ENCODE results near the gene EID1.
"Not testable (repeated sequence)": the region's sequence is repeated elsewhere in the genome, so short reads cannot be mapped to it uniquely, and the experiment has no call there.

EID1 gene, protein sequence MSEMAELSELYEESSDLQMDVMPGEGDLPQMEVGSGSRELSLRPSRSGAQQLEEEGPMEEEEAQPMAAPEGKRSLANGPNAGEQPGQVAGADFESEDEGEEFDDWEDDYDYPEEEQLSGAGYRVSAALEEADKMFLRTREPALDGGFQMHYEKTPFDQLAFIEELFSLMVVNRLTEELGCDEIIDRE

DNA sequence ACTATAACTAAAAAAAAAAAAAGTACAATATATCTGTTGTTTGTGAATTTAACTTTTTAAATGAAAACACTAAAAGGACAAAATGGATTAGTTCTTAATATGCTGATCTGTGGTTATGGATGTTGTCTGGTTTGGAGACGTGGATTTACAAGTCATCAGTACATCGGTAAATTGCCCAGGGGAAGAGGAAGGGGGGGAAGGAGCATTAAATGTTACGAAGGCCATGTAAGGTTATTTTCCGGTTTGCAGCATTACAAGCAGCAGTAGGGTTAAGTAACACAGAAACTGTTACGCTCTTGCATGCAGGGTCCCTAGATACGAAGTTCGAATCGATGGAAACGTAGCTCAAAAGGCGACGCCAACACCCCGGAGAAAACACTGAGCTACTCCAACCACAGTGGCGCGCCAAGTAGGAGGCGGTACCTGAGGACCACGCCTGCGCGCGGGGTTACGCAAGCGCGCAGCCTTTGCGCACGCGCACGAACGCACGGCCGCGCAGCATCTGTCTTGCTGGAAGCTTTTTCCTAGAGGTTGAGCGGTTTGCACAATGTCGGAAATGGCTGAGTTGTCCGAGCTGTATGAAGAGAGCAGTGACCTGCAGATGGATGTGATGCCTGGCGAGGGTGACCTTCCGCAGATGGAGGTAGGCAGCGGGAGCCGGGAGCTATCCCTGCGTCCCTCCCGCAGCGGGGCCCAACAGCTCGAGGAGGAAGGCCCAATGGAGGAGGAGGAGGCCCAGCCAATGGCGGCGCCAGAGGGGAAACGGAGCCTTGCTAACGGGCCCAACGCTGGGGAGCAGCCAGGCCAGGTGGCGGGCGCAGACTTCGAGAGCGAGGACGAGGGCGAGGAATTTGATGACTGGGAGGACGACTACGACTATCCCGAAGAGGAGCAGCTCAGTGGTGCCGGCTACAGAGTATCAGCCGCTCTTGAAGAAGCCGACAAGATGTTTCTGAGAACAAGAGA is at the start of gene EID1:
EID1 (plus strand) TSS at position 505 of the 966 bp plus-strand sequence; CDS start at position 548, 43 bp downstream.
- DNase-seq (ENCODE audit: low read depth): peak; percentile 95

DNA sequence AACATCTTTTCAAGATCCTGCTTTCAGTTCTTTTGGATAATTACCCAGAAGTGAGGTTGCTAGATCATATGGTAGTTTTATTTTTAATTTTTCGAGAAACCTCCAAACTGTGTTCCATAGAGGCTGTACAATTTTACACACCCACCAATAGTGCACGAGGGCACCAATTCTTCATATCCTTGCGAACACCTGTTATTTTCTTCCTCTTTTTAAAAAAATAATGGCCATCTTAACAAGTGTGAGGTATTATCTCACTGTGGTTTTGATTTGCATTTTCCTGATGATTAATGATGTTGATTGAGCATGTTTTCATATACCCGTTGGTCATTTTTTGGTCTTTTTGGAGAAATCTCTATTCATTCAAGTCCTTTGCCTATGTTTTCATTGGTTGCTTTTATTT is 49.5 kb upstream of the EID1 start:
- no peak for DNase-seq (ENCODE audit: low read depth)

DNA sequence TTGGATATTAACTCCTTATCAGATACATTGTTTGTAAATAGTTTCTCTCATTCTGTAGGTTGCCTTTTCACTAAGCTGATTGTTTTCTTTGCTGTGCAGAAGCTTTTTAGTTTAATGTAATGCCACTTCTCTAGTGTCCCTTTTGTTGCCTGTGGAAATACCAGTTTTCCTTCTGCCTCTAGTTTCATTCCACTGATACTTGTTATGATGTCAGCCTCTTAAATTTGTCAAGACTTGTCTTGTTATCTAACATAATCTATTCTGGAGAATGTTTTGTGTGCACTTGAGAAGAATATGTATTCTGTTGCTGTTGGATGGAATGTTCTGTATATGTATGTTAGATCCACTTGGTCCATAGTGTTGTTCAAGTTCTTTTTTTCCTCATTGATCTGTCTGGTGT is 49.0 kb upstream of the EID1 start:
- DNase-seq (ENCODE audit: low read depth): no peak

DNA sequence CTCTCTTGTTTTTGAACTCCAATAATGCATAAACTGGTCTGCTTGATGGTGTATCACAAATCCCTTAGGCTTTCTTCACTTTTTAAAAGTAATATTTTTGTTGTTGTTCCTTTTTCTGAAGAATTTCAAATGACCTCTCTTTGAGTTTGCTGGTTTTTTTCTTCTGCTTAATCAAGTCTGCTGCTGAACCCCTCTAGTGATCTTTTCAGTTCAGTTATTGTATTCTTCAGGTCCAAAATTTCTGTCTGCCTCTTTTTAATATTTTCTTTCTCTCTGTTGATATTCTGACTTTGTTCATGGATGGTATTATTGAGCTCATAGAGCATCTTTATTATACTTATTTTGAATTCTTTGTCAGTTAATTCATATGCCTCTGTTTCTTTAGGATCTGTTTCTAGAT is 45.3 kb upstream of the EID1 start:
- DNase-seq (ENCODE audit: low read depth): no peak

DNA sequence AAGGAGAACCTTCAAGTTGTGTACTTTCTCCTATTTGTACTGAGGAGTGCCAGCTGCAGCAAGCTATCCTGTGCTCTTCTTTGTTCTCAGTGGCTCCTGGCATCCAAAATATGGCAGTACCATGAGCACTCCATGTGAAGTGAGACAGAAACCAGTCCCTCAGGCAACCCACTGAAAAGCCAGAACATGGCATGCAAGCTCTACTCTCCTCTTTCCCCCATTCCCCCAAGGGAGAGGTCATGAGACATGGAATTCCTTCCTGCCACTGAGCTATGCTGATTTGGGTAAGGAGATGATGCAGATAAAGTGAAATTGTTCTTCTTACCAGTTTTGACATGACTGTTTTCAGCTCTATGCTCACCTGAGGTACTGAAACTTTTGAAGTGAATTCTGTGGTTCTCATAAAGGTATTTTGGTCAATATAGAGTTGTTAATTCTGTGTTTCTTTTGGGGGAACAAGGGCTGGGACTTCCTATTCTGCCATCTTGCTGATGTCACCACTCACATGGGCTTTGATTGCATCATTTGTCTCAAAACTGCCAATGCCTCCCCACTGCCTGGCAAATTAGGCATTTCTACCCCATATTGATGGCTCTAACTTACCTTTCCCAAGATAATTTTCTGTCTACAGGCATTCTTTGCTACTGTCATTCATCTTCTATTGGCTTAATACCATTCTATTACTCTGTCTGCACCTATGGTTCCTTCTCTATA is 44.3 kb upstream of the EID1 start:
- DNase-seq (ENCODE audit: low read depth): no peak

DNA sequence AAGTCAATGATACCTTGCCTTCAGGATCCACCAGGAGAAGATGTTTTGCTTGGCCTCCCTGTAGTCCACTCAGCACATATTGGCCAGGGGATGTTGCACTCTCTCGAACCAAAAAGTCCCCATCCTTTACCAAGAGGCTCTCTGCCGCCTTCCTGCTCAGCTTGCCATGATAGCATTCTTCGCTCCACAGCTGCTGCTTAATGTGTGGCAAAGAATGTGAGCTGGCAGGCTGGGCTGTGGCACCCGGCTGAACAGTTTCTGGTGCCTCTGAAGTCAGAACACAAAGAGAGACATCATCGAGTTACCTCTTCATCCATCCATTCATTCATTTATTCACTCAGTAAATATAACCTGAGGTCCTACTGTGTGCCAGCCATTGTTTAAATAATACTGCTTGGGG is 43.2 kb upstream of the EID1 start:
- DNase-seq (ENCODE audit: low read depth): no peak

DNA sequence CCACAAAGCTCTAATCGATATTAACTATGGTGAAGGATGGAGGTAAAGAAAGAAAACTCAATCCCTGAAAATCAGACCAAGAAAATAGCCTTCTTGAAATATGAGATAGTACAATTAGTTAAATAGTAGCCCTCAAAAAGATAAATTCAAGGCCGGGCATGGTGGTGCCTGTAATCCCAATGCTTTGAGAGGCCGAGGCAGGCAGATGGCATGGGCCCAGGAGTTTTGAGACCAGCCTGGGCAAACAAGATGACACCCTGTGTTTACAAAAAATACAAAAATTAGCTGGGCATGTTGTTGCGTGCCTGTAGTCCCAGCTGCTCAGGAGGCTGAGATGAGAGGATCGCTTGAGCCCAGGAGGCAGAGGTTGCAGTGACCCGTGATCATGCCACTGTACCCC is 35.4 kb upstream of the EID1 start:
- no peak for DNase-seq (ENCODE audit: low read depth)

DNA sequence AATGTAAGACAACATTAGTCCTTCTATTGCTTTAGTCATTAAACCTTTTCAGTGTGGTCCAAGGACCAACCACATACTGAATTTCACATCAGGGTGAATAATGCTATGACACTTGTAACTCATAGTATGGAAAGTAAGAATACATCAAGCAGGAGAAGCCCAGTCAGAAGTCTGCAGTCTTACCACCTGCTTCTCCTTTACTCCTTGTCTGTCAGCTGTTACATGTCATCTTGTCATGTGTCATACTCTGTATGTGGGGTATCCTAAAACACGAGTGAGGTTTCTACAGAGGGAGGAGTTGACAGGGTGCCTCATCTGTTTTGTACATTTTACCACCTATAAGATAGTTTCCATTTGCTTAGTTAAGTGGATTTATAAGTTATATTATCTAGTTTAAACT is 32.8 kb upstream of the EID1 start:
- no peak for DNase-seq (ENCODE audit: low read depth)

DNA sequence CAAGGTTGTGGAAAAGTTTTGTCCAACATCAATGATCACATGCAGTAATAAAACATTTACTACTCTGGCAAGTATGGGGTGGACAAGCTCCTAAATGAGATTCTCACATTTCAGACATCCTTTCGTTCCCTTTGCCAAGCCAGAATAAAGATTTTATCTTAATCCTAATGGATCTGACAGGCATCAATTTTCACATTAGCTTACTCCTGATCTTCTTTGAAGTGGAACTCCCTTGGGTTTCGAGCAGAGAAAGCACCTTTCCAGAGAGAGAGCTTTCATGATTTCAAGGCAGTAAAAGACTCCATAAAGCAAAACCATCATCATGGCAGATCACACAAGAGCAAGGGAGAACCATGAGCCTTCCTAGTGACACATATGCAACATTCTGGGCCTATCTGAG is 27.3 kb upstream of the EID1 start:
- DNase-seq (ENCODE audit: low read depth): no peak

DNA sequence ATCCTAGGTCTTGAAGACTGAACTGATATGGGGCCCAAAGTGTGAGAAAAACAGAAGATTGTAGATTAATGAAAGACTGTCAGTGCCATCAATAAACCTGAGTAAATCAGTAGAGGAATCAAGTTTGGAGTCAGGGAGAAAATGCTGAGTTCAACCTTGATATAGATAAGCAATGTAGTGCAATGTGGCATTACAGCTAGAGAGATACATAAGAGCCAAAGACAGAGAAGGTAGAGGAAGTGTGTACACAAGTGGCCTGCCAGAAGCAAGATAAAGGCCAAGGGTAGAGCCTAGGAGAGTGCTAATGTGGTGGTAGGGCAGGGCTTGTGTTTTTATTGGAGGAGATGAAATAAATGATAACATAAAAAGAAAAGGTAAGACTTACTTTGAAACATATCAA is 26.0 kb upstream of the EID1 start:
- DNase-seq (ENCODE audit: low read depth): no peak

DNA sequence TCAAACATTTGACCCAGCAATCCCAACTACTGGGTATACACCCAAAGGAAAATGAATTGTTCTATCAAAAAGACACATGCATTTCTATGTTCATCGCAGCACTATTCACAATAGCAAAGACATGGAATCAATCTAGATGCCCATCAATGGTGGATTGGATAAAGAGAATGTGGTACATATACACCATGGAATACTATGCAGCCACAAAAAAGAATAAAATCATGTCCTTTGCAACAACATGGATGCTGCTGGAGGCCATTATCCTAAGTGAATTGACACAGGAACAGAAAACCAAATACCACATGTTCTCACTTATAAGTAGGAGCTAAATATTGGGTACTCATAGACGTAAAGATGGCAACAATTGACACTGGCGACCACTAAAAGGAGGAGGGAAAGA is 23.5 kb upstream of the EID1 start:
- DNase-seq (ENCODE audit: low read depth): not testable (repeated sequence)

DNA sequence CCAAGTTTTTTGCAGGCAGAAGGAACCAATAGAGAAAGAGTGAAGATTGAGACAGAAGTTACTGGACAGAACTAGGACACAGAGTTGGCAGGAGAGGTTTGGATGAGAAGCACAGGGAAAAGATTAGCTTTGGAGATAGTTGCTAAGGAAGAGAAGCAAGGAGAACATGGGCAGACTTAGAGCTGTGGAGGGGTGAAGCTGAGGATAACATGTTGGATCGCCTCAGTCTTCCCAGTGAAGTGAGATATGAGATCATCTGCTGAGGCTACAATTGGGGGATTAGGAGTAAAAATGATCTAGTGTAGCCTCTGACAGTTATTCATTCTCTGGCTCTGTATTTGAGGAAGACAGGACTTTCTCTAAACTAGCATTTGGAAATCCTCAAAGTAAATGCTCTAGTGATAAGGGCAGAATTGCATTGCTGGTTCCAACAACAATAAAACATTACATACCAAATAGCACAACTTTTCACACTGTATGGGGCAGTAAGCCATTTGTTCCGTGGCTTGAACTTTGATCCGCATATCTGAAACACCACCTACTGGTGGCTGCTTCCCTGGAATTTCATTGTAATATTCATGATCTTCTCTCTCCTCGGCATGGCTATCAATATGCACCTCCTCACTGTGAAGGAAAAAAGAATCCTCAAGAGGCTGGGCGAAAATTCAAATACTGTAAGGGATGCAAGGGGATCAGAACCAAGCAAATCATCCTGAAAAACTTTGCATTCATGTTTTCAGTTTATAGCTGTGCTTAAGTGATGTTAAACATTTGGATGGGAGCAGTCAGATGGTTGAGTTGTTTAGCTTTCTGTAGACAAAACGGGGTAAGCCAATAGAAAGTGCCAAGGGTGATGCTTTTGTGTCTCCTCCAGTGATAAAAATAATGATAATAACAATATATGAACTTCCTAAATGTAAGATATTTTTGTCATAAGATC is 22.2 kb upstream of the EID1 start:
- no peak for DNase-seq (ENCODE audit: low read depth)

DNA sequence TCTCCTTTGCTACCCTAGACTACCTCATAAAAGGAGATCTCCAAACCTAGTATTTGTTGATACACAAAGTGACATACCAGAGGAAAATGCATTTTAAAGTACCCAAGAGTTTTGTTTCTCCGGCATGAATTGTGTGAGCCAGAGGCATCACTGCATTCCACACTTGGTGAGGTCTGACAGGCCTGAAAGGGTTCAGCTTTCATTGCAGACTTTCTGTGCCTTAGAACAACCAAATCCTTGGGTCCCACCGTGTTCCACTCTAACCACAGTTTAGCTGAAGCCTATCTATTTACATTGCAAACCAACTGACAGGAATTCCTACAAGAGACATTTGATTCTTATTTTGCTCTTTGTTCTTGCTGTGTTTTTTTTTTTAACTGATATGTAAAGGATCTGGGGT is 21.0 kb upstream of the EID1 start:
- DNase-seq (ENCODE audit: low read depth): no peak

DNA sequence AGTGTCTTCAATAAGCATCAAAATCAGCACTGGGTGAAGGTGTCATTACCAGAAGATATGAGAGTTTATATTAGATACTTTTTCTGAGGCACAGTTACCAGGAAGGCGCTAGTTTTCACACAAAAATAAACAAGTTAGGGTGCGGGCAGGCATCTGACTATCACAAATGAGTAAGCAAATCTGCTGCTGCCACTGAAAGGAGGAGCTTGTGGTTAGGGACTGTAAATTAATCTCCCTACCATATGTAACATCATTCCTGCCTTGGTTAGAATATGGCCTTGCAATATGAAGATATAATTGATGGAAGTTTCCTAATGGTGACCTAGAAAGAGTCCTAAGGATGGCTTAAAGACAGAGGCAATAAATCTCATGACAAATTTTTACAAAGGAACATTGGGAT is 19.5 kb upstream of the EID1 start:
- no peak for DNase-seq (ENCODE audit: low read depth)

DNA sequence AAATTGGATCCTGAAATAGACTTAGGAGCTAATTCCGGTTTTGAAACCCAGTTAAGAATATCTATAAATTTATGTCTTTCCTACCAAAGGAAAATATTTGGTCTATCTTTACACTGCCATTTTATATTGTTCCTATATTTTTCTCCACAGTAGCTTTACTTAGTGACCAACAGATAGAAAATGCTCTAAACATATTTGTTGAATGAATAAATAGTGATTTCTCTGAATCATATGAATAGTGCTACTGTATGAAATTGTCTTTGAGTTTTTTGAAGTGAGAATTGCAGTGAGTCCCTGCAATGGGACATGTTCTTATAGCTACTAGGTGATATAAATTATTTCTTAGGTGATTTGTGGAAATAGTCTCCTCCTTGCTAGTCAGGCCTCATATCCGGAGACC is 18.5 kb upstream of the EID1 start:
- no peak for DNase-seq (ENCODE audit: low read depth)

DNA sequence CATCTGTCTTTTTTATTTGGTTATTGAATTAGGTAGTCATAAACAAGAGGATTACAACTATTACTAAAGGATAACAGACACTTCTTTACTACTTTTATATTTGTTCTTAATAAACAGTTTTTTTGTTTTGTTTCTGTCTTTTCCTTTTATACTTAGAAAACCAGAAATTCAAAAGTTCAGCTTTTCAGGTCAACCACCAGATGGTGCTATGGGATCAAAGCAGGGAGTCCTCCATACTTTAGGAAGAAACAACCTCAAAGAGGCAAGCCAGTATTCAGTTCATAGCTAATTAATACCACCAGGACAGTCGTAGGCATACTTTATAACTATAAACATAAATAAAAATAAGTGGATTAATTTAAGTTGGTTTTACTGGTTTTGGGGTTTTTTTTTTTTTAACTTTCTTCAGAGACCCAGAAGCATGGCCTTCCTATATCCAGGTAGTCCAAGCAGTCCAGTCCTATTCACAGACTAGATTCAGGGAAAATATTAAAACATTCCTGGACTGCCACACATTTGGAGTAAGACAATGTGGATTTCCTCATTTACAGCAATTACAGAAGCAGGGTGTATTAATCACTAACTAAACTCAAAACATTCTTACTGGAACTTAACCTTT is 16.0 kb upstream of the EID1 start:
- peak; percentile 84 for DNase-seq (ENCODE audit: low read depth)

DNA sequence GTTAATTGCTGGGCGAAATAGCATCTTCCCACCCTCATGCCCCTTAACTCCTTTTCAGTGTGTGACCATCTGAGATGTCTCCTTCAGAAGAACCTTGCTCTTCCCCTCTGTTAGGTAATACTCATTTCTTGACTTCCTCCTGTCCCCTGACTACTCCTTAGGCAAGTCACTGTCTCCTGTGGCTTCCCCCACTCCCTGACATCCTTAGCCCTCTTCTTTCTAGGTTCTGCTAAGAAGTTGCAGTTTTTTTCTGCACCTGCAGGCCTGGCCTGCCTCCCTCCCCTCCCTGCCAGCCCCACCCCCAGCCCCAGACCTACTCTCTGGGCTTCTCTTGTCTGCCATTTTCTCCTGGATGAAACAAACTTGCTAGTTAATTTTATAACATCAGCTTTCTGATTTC is 15.2 kb upstream of the EID1 start:
- no peak for DNase-seq (ENCODE audit: low read depth)

DNA sequence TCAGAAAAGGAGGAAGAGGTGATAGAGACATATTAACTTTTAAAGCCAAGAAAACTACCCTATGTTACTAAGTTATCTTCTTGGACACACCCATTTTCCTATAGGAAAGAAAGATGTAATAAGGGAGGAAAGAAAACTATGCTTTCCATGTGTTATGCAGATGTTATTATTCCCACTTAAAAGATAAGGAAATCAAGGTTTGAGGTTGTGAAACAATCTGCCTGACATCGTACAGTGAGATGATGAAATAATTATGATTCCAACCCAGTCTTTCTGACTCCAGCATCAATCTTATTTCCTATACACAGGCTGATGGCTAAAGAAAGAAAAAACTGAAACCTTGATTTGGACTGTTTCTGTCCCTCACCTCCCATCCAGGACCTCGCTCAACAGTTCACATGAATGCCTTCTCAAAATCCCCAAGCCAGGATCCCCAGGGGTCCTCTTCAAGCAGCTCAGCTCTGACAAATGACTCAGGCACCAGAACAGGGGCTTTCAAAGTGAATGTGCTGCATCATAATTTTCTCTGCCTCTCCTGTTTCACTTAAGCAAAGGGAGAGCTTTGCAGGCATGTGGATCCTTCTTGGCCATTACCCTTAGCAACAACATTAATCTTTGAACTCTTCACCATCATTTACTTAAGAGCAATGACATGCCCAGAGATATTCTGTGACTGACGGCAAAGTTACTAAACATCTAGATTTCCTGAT is 12.4 kb upstream of the EID1 start:
- no peak for DNase-seq (ENCODE audit: low read depth)

DNA sequence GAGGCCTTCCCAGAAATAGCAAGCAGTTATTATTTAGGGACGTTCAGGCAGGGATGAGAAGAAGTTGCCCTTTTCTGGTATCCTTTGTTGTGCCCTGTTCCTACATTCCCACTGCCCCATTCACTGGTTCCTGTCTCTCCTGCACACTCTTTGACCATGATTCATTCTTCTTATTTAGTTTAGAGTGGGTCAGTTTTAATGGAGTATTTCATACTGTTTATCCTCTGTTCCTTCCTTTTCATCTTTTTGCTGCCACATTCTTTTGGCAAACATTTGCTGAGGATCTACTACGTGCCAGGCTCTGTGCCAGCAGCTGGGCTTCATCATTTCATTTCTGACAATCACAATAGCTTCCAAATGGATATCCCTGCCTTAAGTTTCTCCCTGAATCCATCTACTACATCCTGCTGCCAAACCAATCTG is 11.8 kb upstream of the EID1 start:
- DNase-seq (ENCODE audit: low read depth): no peak

DNA sequence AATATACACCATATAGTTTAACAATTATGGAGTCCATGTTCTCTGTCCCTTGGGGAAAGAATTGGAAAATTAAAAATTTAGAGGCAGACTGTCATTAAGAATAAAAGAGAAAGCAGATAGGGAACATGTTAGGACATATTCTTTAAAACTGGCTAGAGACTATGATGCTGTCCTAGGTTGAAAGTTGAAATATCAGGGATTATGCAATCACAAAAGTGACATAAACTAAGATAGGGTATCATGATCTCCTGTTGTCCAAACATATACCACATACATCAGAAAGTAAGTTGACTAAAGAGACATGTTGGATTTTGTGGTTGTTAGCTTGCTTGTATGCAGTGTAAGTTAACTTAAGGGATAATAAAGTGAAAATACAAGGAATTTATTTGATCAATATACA is 9.9 kb upstream of the EID1 start:
- no peak for DNase-seq (ENCODE audit: low read depth)

DNA sequence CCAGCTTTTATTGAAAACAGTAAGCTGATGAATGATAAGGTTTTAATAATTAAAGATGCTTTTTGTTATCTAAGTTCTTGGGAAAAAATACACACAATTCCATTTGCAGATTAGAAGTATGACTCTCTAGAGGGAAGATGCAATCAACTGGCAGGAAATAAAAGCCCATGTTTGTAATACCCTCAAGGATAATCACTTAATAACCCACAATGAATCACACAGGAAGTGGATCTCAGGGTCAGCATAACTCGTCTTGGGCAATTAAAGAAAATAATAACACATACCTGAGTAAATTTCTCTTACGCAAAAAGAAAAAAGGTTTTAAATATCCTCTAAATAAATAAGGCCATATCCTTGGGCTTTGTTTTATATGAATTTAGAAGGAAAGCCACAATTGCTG is 9.4 kb upstream of the EID1 start:
- DNase-seq (ENCODE audit: low read depth): no peak

All from fibroblast of the conjunctiva (primary cell).